Measurements from ENCODE around the gene LPIN3. TPM values are rescaled to one million over a fixed set of nuclear protein-coding genes. Genes with fewer than 3 reads are reported as not detected.

Gene LPIN3
- total and polyA plus RNA-seq, 7 donors = 0.57 to 3.0 (median 1.5) TPM

GRCh38 chr20:41329435-41330342 is 10.9 kb upstream of the LPIN3 start:
- Histone ChIP-seq H3K4me1 (peaks cover 16% of the 10 kb centered on the region), H3K27ac (peak overlapping the region; percentile 88), H3K9me3 (no peaks in the 10 kb centered on the region), H3K36me3 (ENCODE audit: insufficient read depth in 1 of 2, low read depth in 1 of 2) (no peaks in the 10 kb centered on the region), H3K4me3 (peak overlapping the region; percentile 16), H3K27me3 (ENCODE audit: insufficient read depth in 3 of 3, low read length in 2 of 3) (no peaks in the 10 kb centered on the region)
- DNase-seq (peak; percentile 87 to 92), ATAC-seq (peak; percentile 97 to 99 (median 98))
- WGBS, 3 donors = 17 to 24% (median 18%) methylated on average over 14 of the region's 14 CpGs
- TF ChIP-seq CTCF (IDR thresholded peaks at IDR 0.05) = no peak
- intact Hi-C loops (cut with DNase I) = loop anchor here (5.0 to 10.0 kb wide), 2 partner anchors 97 to 365 kb away; no protein-coding TSS in a partner anchor

DNA sequence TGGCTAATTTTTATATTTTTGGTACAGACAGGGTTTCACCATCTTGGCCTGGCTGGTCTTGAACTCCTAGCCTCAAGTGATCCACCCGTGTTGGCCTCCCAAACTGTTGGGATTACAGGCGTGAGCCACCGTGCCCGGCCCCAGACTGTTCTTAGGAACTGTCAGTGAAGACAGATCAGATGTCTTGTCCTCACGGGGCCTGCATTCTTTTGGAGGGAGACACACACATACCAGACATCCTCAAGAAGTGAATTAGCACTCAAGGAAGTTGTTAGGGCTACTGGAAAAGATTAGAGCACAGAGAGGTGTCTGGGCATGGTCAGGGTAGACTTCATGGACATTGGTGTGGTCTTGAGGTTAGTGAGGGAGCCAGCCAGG is 10.3 kb upstream of the LPIN3 start:
- TF ChIP-seq CTCF (IDR thresholded peaks at IDR 0.05) = no peak
- Histone ChIP-seq H3K36me3 (ENCODE audit: insufficient read depth in 1 of 2, low read depth in 1 of 2) (no peaks in the 10 kb centered on the region), H3K27ac (peak overlapping the region; percentile 88), H3K9me3 (no peaks in the 10 kb centered on the region), H3K4me3 (no peak overlapping the region), H3K4me1 (peaks cover 16% of the 10 kb centered on the region), H3K27me3 (ENCODE audit: insufficient read depth in 3 of 3, low read length in 2 of 3) (no peaks in the 10 kb centered on the region)
- ATAC-seq (peak; percentile 20 to 53 (median 36)), DNase-seq (no peak)
- 34 to 76% (median 53%) methylated on average over 5 of the region's 5 CpGs for WGBS, 3 donors
- intact Hi-C loops (cut with DNase I) = loop anchor here (5.0 to 10.0 kb wide), 2 partner anchors 98 to 366 kb away; no protein-coding TSS in a partner anchor

GRCh38 chr20:41330941-41331340 is 9.7 kb upstream of the LPIN3 start:
- no peak for ATAC-seq

DNA sequence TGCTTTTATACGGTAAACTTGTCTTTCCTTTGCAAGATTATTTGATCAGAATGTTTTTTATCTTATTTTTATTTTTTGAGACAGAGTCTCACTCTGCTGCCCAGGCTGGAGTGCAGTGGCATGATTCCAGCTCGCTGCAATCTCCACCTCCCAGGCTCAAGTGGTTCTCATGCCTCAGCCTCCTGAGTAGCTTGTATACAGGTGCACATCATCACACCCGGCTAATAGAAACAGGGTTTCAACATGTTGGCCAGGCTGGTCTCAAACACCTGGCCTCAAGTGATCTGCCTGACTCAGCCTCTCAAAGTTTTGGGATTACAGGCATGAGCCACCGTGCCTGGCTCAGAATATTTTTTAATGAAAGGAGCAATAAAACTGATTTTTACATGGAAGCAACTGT is 8.9 kb upstream of the LPIN3 start:
- no peaks in the 10 kb centered on the region for H3K9me3 ChIP-seq
- no peaks in the 10 kb centered on the region for H3K36me3 ChIP-seq (ENCODE audit: insufficient read depth in 1 of 2, low read depth in 1 of 2)
- 82 to 90% (median 83%) methylated on average over 4 of the region's 4 CpGs for WGBS, 3 donors
- no peak for TF ChIP-seq CTCF (IDR thresholded peaks at IDR 0.05)
- intact Hi-C loops (cut with DNase I) = loop anchor here (5.0 to 10.0 kb wide), 2 partner anchors 99 to 367 kb away; no protein-coding TSS in a partner anchor
- ATAC-seq (no peak), DNase-seq (no peak)
- H3K27ac ChIP-seq = no peak overlapping the region
- no peaks in the 10 kb centered on the region for H3K27me3 ChIP-seq (ENCODE audit: insufficient read depth in 3 of 3, low read length in 2 of 3)
- H3K4me1 ChIP-seq = peaks cover 16% of the 10 kb centered on the region
- H3K4me3 ChIP-seq = no peak overlapping the region

More at GRCh38 chr20:41330941-41331340, 9.7 kb upstream of the LPIN3 start:
- no peak overlapping the region for H3K27ac ChIP-seq
- no peak for TF ChIP-seq CTCF (IDR thresholded peaks at IDR 0.05)
- no peaks in the 10 kb centered on the region for H3K9me3 ChIP-seq
- intact Hi-C loops (cut with DNase I) = loop anchor here (5.0 to 10.0 kb wide), 2 partner anchors 99 to 366 kb away; no protein-coding TSS in a partner anchor
- DNase-seq = no peak
- H3K36me3 ChIP-seq (ENCODE audit: insufficient read depth in 1 of 2, low read depth in 1 of 2) = no peaks in the 10 kb centered on the region
- WGBS, 3 donors = 28 to 67% (median 43%) methylated on average over 1 of the region's 1 CpG
- no peak overlapping the region for H3K4me3 ChIP-seq
- H3K27me3 ChIP-seq (ENCODE audit: insufficient read depth in 3 of 3, low read length in 2 of 3) = no peaks in the 10 kb centered on the region
- H3K4me1 ChIP-seq = peaks cover 16% of the 10 kb centered on the region
